K562 (cell line): ENCODE data around the gene CSRNP2. TPM values are rescaled to one million over a fixed set of nuclear protein-coding genes. Genes with fewer than 3 reads are reported as not detected.

Experiments used
- ATAC-seq: fragments of 200-7000 bp; cut with Tn5 transposase; 3 replicates; pipeline ENCODE4 v1.9.1; 2020; ENCODE audit warnings: moderate library complexity
- BruUV-seq: library from RNA; stranded (reverse); fragments of 400-500 nt; replicated peaks from 2 replicates; lab custom pipeline; 2021; lab: Mats Ljungman, UMichigan
- CTCF ChIA-PET: fragments of 300-600 bp; formaldehyde crosslinking; extraction: SDS; loops from one replicate; lab custom pipeline; 2021; ENCODE audit warnings: low intra/inter-chr PET ratio; lab: Yijun Ruan, JAX
- POLR2A ChIA-PET: fragments of 300-600, 350-650 bp; sonication (Branson Sonifier 250); formaldehyde crosslinking; extraction: SDS; loops from one replicate; lab custom pipeline; 2021; ENCODE audit warnings: antibody characterized with exemption, inconsistent platforms; lab: Yijun Ruan, JAX
- DNase-seq, 4 experiments: peaks; one replicate each; pipeline versions ENCODE4 v3.0.0 to v3.0.0-alpha.2; 2011 to 2018; ENCODE audit warnings: low spot score in 3 of 4, mixed read lengths in 3 of 4; ENCODE audit errors: extremely low read depth in 1 of 4
- FAIRE-seq: peaks from 2 replicates; lab custom pipeline; 2011; peaks lifted over from hg19 to GRCh38; lab: Jason Lieb, UNC
- H2AFZ ChIP-seq: 2 replicates; pipeline ENCODE4 v1.6.0; 2011; ENCODE audit warnings: low read depth, low read length, control low read depth, inconsistent platforms
- H3K27ac ChIP-seq: fragments of 200-600 bp; 3 replicates; pipeline ENCODE4 v1.8.0; 2011; ENCODE audit warnings: low read depth, mild to moderate bottlenecking, control low read depth, inconsistent platforms, low read length, moderate library complexity, mixed read lengths; ENCODE audit errors: extremely low read depth
- H3K27me3 ChIP-seq, 2 experiments: fragments of 300-600 bp in 1 of 2; 2 replicates in 1 of 2; 3 replicates in 1 of 2; pipeline versions ENCODE4 v1.6.0 to v1.8.0; 2011; ENCODE audit warnings: inconsistent platforms in 2 of 2, low read length in 2 of 2, mild to moderate bottlenecking in 1 of 2, mixed read lengths in 1 of 2, moderate library complexity in 1 of 2; ENCODE audit not compliant: control insufficient read depth in 2 of 2, insufficient read depth in 2 of 2
- H3K36me3 ChIP-seq: fragments of 300-600 bp; 3 replicates; pipeline ENCODE4 v1.8.0; 2011; ENCODE audit warnings: mild to moderate bottlenecking, low read length, inconsistent platforms; ENCODE audit not compliant: control insufficient read depth, insufficient read depth
- H3K4me1 ChIP-seq, 2 experiments: fragments of 200-600 bp in 1 of 2; replicated peaks in 1 of 2; 2 replicates in 1 of 2; 3 replicates in 1 of 2; pipeline versions ENCODE4 v1.5.1 to v1.8.0; 2011; ENCODE audit warnings: inconsistent platforms in 2 of 2, low read length in 2 of 2, mild to moderate bottlenecking in 1 of 2, mixed read lengths in 1 of 2, moderate library complexity in 1 of 2; ENCODE audit not compliant: control insufficient read depth in 2 of 2, insufficient read depth in 2 of 2
- H3K4me2 ChIP-seq: 2 replicates; pipeline ENCODE4 v1.6.1; 2011; ENCODE audit warnings: low read length, control low read depth, inconsistent platforms, mixed read lengths; ENCODE audit not compliant: insufficient read depth
- H3K4me3 ChIP-seq: fragments of 200-600 bp; sonication (generic), shearing (Covaris generic); 2 replicates; pipeline ENCODE4 v1.5.1; 2016; ENCODE audit warnings: control low read depth, inconsistent platforms
- H3K79me2 ChIP-seq: fragments of 200-600 bp; 3 replicates; pipeline ENCODE4 v1.8.0; 2011; ENCODE audit warnings: low read length, inconsistent platforms; ENCODE audit not compliant: control insufficient read depth, insufficient read depth
- H3K9ac ChIP-seq, 2 experiments: 2 replicates each; pipeline versions ENCODE4 v1.6.0 to v1.6.1; 2011; ENCODE audit warnings: low read depth in 2 of 2, low read length in 2 of 2, control low read depth in 1 of 2, inconsistent platforms in 1 of 2, mild to moderate bottlenecking in 1 of 2, mixed read lengths in 1 of 2; ENCODE audit not compliant: insufficient read depth in 1 of 2
- H3K9me1 ChIP-seq: one replicate; pipeline ENCODE4 v1.6.0; 2011; ENCODE audit warnings: inconsistent platforms, mild to moderate bottlenecking, low read length, moderate library complexity; ENCODE audit not compliant: control insufficient read depth, insufficient read depth
- H3K9me3 ChIP-seq: replicated peaks from 2 replicates; pipeline ENCODE4 v1.5.1; 2011; ENCODE audit warnings: low read depth, low read length, inconsistent platforms; ENCODE audit not compliant: control insufficient read depth, insufficient read depth
- H4K20me1 ChIP-seq: replicated peaks from 2 replicates; pipeline ENCODE4 v1.6.1; 2011; ENCODE audit warnings: low read length, inconsistent platforms, mixed read lengths; ENCODE audit not compliant: control insufficient read depth, insufficient read depth
- BCOR ChIP-seq: fragments of 450-650 bp; IDR thresholded peaks from 2 replicates; pipeline ENCODE4 v1.6.1; 2016
- CC2D1A ChIP-seq: fragments of 450-650 bp; IDR thresholded peaks from 2 replicates; pipeline ENCODE4 v1.6.1; 2017; ENCODE audit warnings: mild to moderate bottlenecking
- CEBPB ChIP-seq: fragments of 450-650 bp; IDR thresholded peaks from 2 replicates; pipeline ENCODE4 v1.6.1; 2016; ENCODE audit warnings: missing genetic modification characterization, missing compliant biosample characterization
- EP300 ChIP-seq: IDR thresholded peaks from 2 replicates; pipeline ENCODE4 v1.6.1; 2012; ENCODE audit warnings: low read length, improper control_type of control experiment
- JUND ChIP-seq, 2 experiments: IDR thresholded peaks; 2 replicates in 1 of 2; 3 replicates in 1 of 2; pipeline ENCODE4 v1.6.1; 2011; ENCODE audit warnings: borderline replicate concordance in 2 of 2, low read depth in 2 of 2, low read length in 2 of 2, improper control_type of control experiment in 1 of 2, missing biosample characterization in 1 of 2, missing genetic modification characterization in 1 of 2, missing genetic modification reagents in 1 of 2
- L3MBTL2 ChIP-seq: fragments of 450-650 bp; IDR thresholded peaks from 2 replicates; pipeline ENCODE4 v1.6.1; 2016; ENCODE audit warnings: mild to moderate bottlenecking, moderate library complexity
- MAFK ChIP-seq: IDR thresholded peaks from 2 replicates; pipeline ENCODE4 v1.6.1; 2011; ENCODE audit warnings: low read length, improper control_type of control experiment
- MNT ChIP-seq, 2 experiments: fragments of 450-650 bp; conservative IDR thresholded peaks; 2 replicates each; pipeline ENCODE4 v1.6.1; 2017; ENCODE audit warnings: mild to moderate bottlenecking in 2 of 2, moderate library complexity in 2 of 2
- NRF1 ChIP-seq, 2 experiments: fragments of 450-650 bp; IDR thresholded peaks in 1 of 2; conservative IDR thresholded peaks in 1 of 2; 2 replicates each; pipeline ENCODE4 v1.6.1; 2014; ENCODE audit warnings: mild to moderate bottlenecking in 2 of 2
- TEAD1 ChIP-seq, 2 experiments: fragments of 450-650 bp in 1 of 2; sonication (generic) in 1 of 2; formaldehyde crosslinking; IDR thresholded peaks; 2 replicates each; pipeline versions ENCODE4 v1.4.0 to v1.8.0; 2020 to 2022; ENCODE audit warnings: mild to moderate bottlenecking in 2 of 2, missing genetic modification reagents in 1 of 2
- TRIM28 ChIP-seq: fragments of 450-650 bp; IDR thresholded peaks from 2 replicates; pipeline ENCODE4 v1.6.1; 2017
- ZBTB43 ChIP-seq: sonication (generic); formaldehyde crosslinking; IDR thresholded peaks from 2 replicates; pipeline ENCODE4 v1.8.0; 2023; ENCODE audit warnings: mild to moderate bottlenecking, missing genetic modification reagents
- ZC3H8 ChIP-seq: fragments of 450-650 bp; IDR thresholded peaks from 2 replicates; pipeline ENCODE4 v1.6.1; 2017
- ZMIZ1 ChIP-seq, 2 experiments: fragments of 150-350 bp in 1 of 2; IDR thresholded peaks; 2 replicates each; pipeline ENCODE4 v1.6.1; 2012 to 2016; ENCODE audit warnings: low read depth in 2 of 2, low read length in 2 of 2, mild to moderate bottlenecking in 1 of 2, moderate library complexity in 1 of 2
- WGBS: fragments of 100-300 bp; shearing (Covaris generic); methylation state at CpG from one replicate; pipeline ENCODE4 v1.1.6; 2016; ENCODE audit warnings: low coverage, mixed read lengths; ENCODE audit not compliant: insufficient coverage; ENCODE audit errors: missing lambda C conversion rate; 5-methylcytosine and 5-hydroxymethylcytosine counted together
- in situ Hi-C: fragments of 300-500 bp; cut with MboI; formaldehyde crosslinking; loops from 4 replicates; pipeline ENCODE4 v1.15.0; 2018; ENCODE audit warnings: inconsistent platforms, mixed read lengths
- intact Hi-C: fragments of 100-400 bp; cut with micrococcal nuclease; formaldehyde crosslinking; loops from 2 replicates; pipeline ENCODE4 v1.14.2; 2022
- polyA plus RNA-seq, 8 experiments: library from polyadenylated mRNA; depleted of rRNA in 4 of 8; stranded (reverse) in 5 of 8; unstranded in 3 of 8; fragments of >200 nt; fragmentation: Nextera tagmentation in 2 of 8; fragmentation: Illumina TruSeq in 1 of 8; extraction: Ambion mirVana in 2 of 8; extraction: Trizol in 1 of 8; gene quantifications; 2 replicates each; pipeline versions ENCODE4 v1.2.1 to v1.2.3, GENCODE V29; 2011 to 2014; ENCODE audit warnings: inconsistent platforms in 1 of 8, missing spikeins in 1 of 8
- total RNA-seq, 7 experiments: library from RNA; depleted of rRNA in 6 of 7; stranded (reverse); fragments of >200 nt in 6 of 7; fragmentation: Illumina TruSeq in 2 of 7; extraction: Trizol in 2 of 7; gene quantifications; 2 replicates each; pipeline versions ENCODE4 v1.2.1 to v1.2.3, GENCODE V29; 2011 to 2021; ENCODE audit warnings: low replicate concordance in 1 of 7

The CSRNP2 gene
- total and polyA plus RNA-seq, 9 of the 15 experiments (the other 6 are each of a cell fraction or from before 2014, with no cell fraction given) = 1.6 to 13.9 (median 5.9) TPM

GRCh38 chr12:51028126-51028812, 55.1 kb downstream of the CSRNP2 start:
- WGBS = 13% methylated on average over 8 of the region's 9 CpGs
- Histone ChIP-seq H3K9me3 (no peaks in the 10 kb centered on the region), H3K9me1 (no peaks in the 10 kb centered on the region), H3K9ac (no peak overlapping the region; a peak in 1 of 4 replicates), H2AFZ (peak overlapping the region; percentile 71), H3K79me2 (peaks cover 32% of the 10 kb centered on the region), H3K36me3 (no peaks in the 10 kb centered on the region), H4K20me1 (no peaks in the 10 kb centered on the region), H3K27me3 (no peaks in the 10 kb centered on the region), H3K27ac (no peak overlapping the region), H3K4me1 (peaks cover 24 to 26% of the 10 kb centered on the region in 2 experiments), H3K4me2 (peak overlapping the region; percentile 32; the same call in 1 of the 2 replicates), H3K4me3 (no peak overlapping the region)
- CTCF ChIA-PET = interaction anchor here (2.0 to 2.3 kb wide), 2 partner anchors 203 to 263 kb away, joined by 5 to 10 read pairs; no protein-coding TSS in a partner anchor
- BruUV-seq = no TSS peak
- ATAC-seq = peak; percentile 23
- FAIRE-seq = peak; percentile 89
- POLR2A ChIA-PET = interaction anchor here (0.6 to 2.3 kb wide), 9 partner anchors 7 to 263 kb away, joined by 3 to 8 read pairs (median 4); partner anchors contain the start of gene DAZAP2
- peak; percentile 53 to 84 (median 57) for DNase-seq
- intact Hi-C loops = loop anchor here (1.0 to 5.0 kb wide), 3 partner anchors 101 to 263 kb away; partner anchors contain the start of gene ATF1
- in situ Hi-C loops = no loop called here
- TF ChIP-seq TRIM28 (peak; percentile 66; the same call in 1 of the 2 replicates), CEBPB (peak; percentile 49), TEAD1 (CRISPR knock-in tag; IDR thresholded peaks at IDR 0.05) (0 out of 4 replicates have a peak, but pooled peaks of 1 of the 2 experiments have one; percentile 40), L3MBTL2 (peak; percentile 44; the same call in 1 of the 2 replicates), ZMIZ1 (IDR thresholded peaks at IDR 0.05; ENCODE audit: low read depth in 2 of 2, low read length in 2 of 2) (peak in 1 of 2 experiments; percentile 44; a peak in 1 of 4 replicates), ZBTB43 (CRISPR knock-in tag) (no peak), ZC3H8 (no peak), MNT (conservative IDR thresholded peaks at IDR 0.05) (peak in 1 of 2 experiments; percentile 25; a peak in 1 of 4 replicates), JUND (IDR thresholded peaks at IDR 0.05; ENCODE audit: borderline replicate concordance, low read depth, low read length) (0 out of 2 replicates have a peak, but pooled peaks have one; percentile 35), JUND (tag; IDR thresholded peaks at IDR 0.05; ENCODE audit: borderline replicate concordance, low read depth, low read length) (no peak; the same call in 2 of the 3 replicates), BCOR (no peak), CC2D1A (0 out of 2 replicates have a peak, but pooled peaks have one; percentile 29), EP300 (peak; percentile 42; the same call in 1 of the 2 replicates), MAFK (0 out of 2 replicates have a peak, but pooled peaks have one; percentile 4), NRF1 (conservative IDR thresholded peaks at IDR 0.05 in 1 of 2, IDR thresholded peaks at IDR 0.05 in 1 of 2) (no peak)
